ENCODE results near the gene SMAD1.

SMAD1 gene

DNA sequence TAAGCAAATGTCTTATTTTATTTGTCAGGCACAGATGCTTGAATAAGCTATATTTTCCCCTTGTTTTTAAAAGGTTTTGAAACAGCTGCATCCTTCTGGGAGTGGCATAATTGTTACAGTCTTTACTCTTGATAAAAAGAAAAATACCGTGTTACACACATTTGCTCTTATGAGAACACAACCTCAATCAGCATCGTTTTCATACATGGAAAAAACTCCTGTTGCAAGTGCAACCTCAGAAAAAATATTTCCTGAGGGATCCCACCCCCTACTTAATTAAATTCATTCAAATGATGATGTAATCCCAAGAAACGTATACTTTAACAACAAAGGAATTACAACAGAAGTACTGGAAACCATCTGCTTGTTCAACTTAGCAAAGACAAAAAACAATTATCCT is 58.6 kb downstream of the SMAD1 start:
- DNase-seq, result no peak
- H2AFZ ChIP-seq (ENCODE audit: insufficient read depth, low read length, poor library complexity), result no peak overlapping the region
- WGBS (ENCODE audit: extremely low coverage, insufficient coverage, insufficient read length), result no CpG with 5 or more reads among the region's 3 CpGs
- no peaks in the 10 kb centered on the region for H3K4me1 ChIP-seq (ENCODE audit: control insufficient read depth in 1 of 2, insufficient read depth in 2 of 2, low read length in 2 of 2)
- no peak overlapping the region for H3K4me3 ChIP-seq (ENCODE audit: low read depth, low read length)
- H3K23ac ChIP-seq (ENCODE audit: low read length), result no peak overlapping the region
- no peak overlapping the region for H2AK5ac ChIP-seq (ENCODE audit: low read length)
- no peaks in the 10 kb centered on the region for H3K79me2 ChIP-seq (ENCODE audit: control insufficient read depth, insufficient read depth, low read length, poor library complexity)
- H3K27me3 ChIP-seq (ENCODE audit: insufficient read depth, low read length), result no peaks in the 10 kb centered on the region
- H3K18ac ChIP-seq (ENCODE audit: low read length), result no peak overlapping the region
- H4K12ac ChIP-seq (ENCODE audit: low read depth, low read length), result no peak overlapping the region
- no peak overlapping the region for H3K14ac ChIP-seq (ENCODE audit: low read length)
- H2BK5ac ChIP-seq (ENCODE audit: low read depth, low read length, poor library complexity), result no peak overlapping the region
- H3K27ac ChIP-seq (ENCODE audit: low read depth, low read length), result no peak overlapping the region
- no peak overlapping the region for H2BK12ac ChIP-seq (ENCODE audit: low read length)
- H4K91ac ChIP-seq (ENCODE audit: low read depth, low read length), result no peak overlapping the region
- peaks cover 0 to 2% of the 10 kb centered on the region in 2 experiments for H3K36me3 ChIP-seq (ENCODE audit: control insufficient read depth in 1 of 2, insufficient read depth in 2 of 2, low read length in 2 of 2)
- no peaks in the 10 kb centered on the region for H3K9me3 ChIP-seq (ENCODE audit: insufficient read depth, low read depth, low read length)
- H4K8ac ChIP-seq (ENCODE audit: low read depth, low read length), result no peak overlapping the region
- H2BK120ac ChIP-seq (ENCODE audit: insufficient read depth, low read length, poor library complexity), result no peak overlapping the region
- no peak overlapping the region for H3K4me2 ChIP-seq (ENCODE audit: low read length)
- H3K4ac ChIP-seq (ENCODE audit: low read depth, low read length), result no peak overlapping the region
- no peaks in the 10 kb centered on the region for H3K79me1 ChIP-seq (ENCODE audit: low read length)
- H3K9ac ChIP-seq (ENCODE audit: low read length), result no peak overlapping the region

DNA sequence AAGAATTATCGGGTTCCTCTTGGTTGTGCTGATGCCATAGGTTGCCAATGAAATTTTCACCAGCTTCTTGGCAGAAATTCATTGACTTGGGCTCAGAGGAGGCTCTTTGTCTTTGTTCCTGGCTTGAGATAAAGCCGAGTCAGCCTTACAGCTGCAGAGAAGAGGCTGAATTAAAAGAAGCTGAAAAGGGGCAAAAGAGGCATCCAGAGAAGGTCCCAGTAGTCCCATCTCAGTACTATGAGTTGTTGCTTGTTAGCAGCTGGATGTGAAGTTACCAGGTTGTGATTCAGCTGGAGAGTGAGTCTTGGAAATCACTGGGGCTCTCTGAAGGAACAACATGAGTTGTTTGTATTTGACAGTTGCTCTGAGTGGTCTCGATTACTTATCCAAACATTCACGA is 59.7 kb downstream of the SMAD1 start:
- Histone ChIP-seq H2BK5ac (ENCODE audit: low read depth, low read length, poor library complexity) (no peak overlapping the region), H4K91ac (ENCODE audit: low read depth, low read length) (no peak overlapping the region), H3K36me3 (ENCODE audit: control insufficient read depth in 1 of 2, insufficient read depth in 2 of 2, low read length in 2 of 2) (peaks cover 0 to 2% of the 10 kb centered on the region in 2 experiments), H2BK12ac (ENCODE audit: low read length) (no peak overlapping the region), H3K4me1 (ENCODE audit: control insufficient read depth in 1 of 2, insufficient read depth in 2 of 2, low read length in 2 of 2) (no peaks in the 10 kb centered on the region), H4K8ac (ENCODE audit: low read depth, low read length) (no peak overlapping the region), H3K27ac (ENCODE audit: low read depth, low read length) (no peak overlapping the region), H3K9me3 (ENCODE audit: insufficient read depth, low read depth, low read length) (no peaks in the 10 kb centered on the region), H2AFZ (ENCODE audit: insufficient read depth, low read length, poor library complexity) (no peak overlapping the region), H3K14ac (ENCODE audit: low read length) (no peak overlapping the region), H2BK120ac (ENCODE audit: insufficient read depth, low read length, poor library complexity) (no peak overlapping the region), H3K4me2 (ENCODE audit: low read length) (no peak overlapping the region), H3K23ac (ENCODE audit: low read length) (no peak overlapping the region), H2AK5ac (ENCODE audit: low read length) (no peak overlapping the region), H3K9ac (ENCODE audit: low read length) (no peak overlapping the region), H3K4ac (ENCODE audit: low read depth, low read length) (no peak overlapping the region), H3K18ac (ENCODE audit: low read length) (no peak overlapping the region), H3K79me1 (ENCODE audit: low read length) (no peaks in the 10 kb centered on the region), H3K27me3 (ENCODE audit: insufficient read depth, low read length) (no peaks in the 10 kb centered on the region), H3K79me2 (ENCODE audit: control insufficient read depth, insufficient read depth, low read length, poor library complexity) (no peaks in the 10 kb centered on the region), H3K4me3 (ENCODE audit: low read depth, low read length) (no peak overlapping the region), H4K12ac (ENCODE audit: low read depth, low read length) (no peak overlapping the region)
- DNase-seq, result no peak
- WGBS (ENCODE audit: extremely low coverage, insufficient coverage, insufficient read length), result no CpG with 5 or more reads among the region's 4 CpGs

DNA sequence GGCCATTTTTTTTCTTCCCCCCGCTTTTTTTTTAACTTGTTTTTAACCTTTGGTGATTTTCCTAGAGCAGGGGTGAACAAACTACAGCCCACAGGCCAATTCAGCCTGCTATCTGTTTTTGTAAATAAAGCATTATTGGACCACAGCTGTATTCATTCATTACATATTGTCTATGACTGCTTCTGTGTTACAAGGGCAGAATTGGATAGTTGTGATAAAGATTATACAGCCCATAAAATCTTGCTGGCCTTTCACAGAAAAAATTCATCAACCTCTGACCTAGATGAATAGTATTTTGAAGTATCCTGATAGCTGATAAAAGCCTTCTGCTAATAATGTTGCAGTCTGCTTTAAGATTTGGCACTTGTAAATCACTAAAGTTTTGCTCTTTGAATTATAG is 63.4 kb downstream of the SMAD1 start:
- H2BK120ac ChIP-seq (ENCODE audit: insufficient read depth, low read length, poor library complexity), result no peak overlapping the region
- H3K79me2 ChIP-seq (ENCODE audit: control insufficient read depth, insufficient read depth, low read length, poor library complexity), result no peaks in the 10 kb centered on the region
- no peak overlapping the region for H2AK5ac ChIP-seq (ENCODE audit: low read length)
- no peak overlapping the region for H4K8ac ChIP-seq (ENCODE audit: low read depth, low read length)
- H3K23ac ChIP-seq (ENCODE audit: low read length), result no peak overlapping the region
- no peak for DNase-seq
- no peak overlapping the region for H3K4ac ChIP-seq (ENCODE audit: low read depth, low read length)
- H3K27me3 ChIP-seq (ENCODE audit: insufficient read depth, low read length), result no peaks in the 10 kb centered on the region
- H2BK5ac ChIP-seq (ENCODE audit: low read depth, low read length, poor library complexity), result no peak overlapping the region
- no peaks in the 10 kb centered on the region for H3K4me1 ChIP-seq (ENCODE audit: control insufficient read depth in 1 of 2, insufficient read depth in 2 of 2, low read length in 2 of 2)
- H3K14ac ChIP-seq (ENCODE audit: low read length), result no peak overlapping the region
- no peak overlapping the region for H3K4me2 ChIP-seq (ENCODE audit: low read length)
- H3K27ac ChIP-seq (ENCODE audit: low read depth, low read length), result no peak overlapping the region
- H3K9ac ChIP-seq (ENCODE audit: low read length), result no peak overlapping the region
- no CpG with 5 or more reads among the region's 1 CpG for WGBS (ENCODE audit: extremely low coverage, insufficient coverage, insufficient read length)
- H4K12ac ChIP-seq (ENCODE audit: low read depth, low read length), result no peak overlapping the region
- H3K79me1 ChIP-seq (ENCODE audit: low read length), result no peaks in the 10 kb centered on the region
- H3K36me3 ChIP-seq (ENCODE audit: control insufficient read depth in 1 of 2, insufficient read depth in 2 of 2, low read length in 2 of 2), result peaks cover 0 to 4% of the 10 kb centered on the region in 2 experiments
- no peak overlapping the region for H2BK12ac ChIP-seq (ENCODE audit: low read length)
- no peak overlapping the region for H3K4me3 ChIP-seq (ENCODE audit: low read depth, low read length)
- no peak overlapping the region for H4K91ac ChIP-seq (ENCODE audit: low read depth, low read length)
- H2AFZ ChIP-seq (ENCODE audit: insufficient read depth, low read length, poor library complexity), result no peak overlapping the region
- H3K9me3 ChIP-seq (ENCODE audit: insufficient read depth, low read depth, low read length), result no peaks in the 10 kb centered on the region
- no peak overlapping the region for H3K18ac ChIP-seq (ENCODE audit: low read length)

DNA sequence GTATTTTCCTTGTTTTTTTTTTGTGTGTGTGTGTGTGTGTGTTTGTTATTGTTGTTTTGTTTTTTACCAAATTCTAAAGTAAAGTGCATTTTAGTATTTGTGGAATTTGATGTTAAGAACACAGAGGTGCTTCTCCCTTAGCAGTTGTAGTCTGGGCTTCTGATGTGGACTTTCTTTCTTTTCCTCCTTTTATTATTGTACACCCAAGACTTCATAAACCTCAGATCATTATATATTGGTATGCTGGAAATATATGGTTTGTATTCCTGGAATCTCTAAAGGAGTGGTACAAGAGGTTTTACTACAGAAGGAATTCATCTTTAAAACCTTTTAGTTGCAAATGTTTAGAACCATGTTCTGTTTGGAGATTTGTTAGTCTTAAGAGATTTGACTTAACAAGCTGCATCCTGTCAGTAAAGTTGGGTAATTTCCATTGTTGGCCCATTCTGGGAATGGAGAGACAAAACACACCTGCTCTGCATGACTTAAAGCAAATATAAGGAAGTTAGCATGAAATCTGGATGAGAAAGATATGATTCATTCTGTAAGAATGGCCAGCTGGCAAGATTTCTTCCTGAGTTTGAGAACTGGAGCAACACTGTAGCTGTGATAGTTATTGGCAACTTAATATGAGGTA is 64.0 kb downstream of the SMAD1 start:
- Histone ChIP-seq H2BK12ac (ENCODE audit: low read length) (no peak overlapping the region), H3K4me3 (ENCODE audit: low read depth, low read length) (no peak overlapping the region), H3K79me2 (ENCODE audit: control insufficient read depth, insufficient read depth, low read length, poor library complexity) (no peaks in the 10 kb centered on the region)

More for the DNA sequence above, 64.0 kb downstream of the SMAD1 start:
- Histone ChIP-seq H3K23ac (ENCODE audit: low read length) (no peak overlapping the region), H3K4ac (ENCODE audit: low read depth, low read length) (no peak overlapping the region), H3K79me1 (ENCODE audit: low read length) (no peaks in the 10 kb centered on the region), H3K27me3 (ENCODE audit: insufficient read depth, low read length) (no peaks in the 10 kb centered on the region), H4K12ac (ENCODE audit: low read depth, low read length) (no peak overlapping the region), H2AK5ac (ENCODE audit: low read length) (no peak overlapping the region), H3K9me3 (ENCODE audit: insufficient read depth, low read depth, low read length) (no peaks in the 10 kb centered on the region), H3K36me3 (ENCODE audit: control insufficient read depth in 1 of 2, insufficient read depth in 2 of 2, low read length in 2 of 2) (peaks cover 0 to 4% of the 10 kb centered on the region in 2 experiments), H3K27ac (ENCODE audit: low read depth, low read length) (no peak overlapping the region), H3K4me1 (ENCODE audit: control insufficient read depth in 1 of 2, insufficient read depth in 2 of 2, low read length in 2 of 2) (no peaks in the 10 kb centered on the region), H4K91ac (ENCODE audit: low read depth, low read length) (no peak overlapping the region), H3K4me2 (ENCODE audit: low read length) (no peak overlapping the region), H3K14ac (ENCODE audit: low read length) (no peak overlapping the region), H2AFZ (ENCODE audit: insufficient read depth, low read length, poor library complexity) (no peak overlapping the region), H2BK5ac (ENCODE audit: low read depth, low read length, poor library complexity) (no peak overlapping the region), H4K8ac (ENCODE audit: low read depth, low read length) (no peak overlapping the region), H3K9ac (ENCODE audit: low read length) (no peak overlapping the region), H3K18ac (ENCODE audit: low read length) (no peak overlapping the region), H2BK120ac (ENCODE audit: insufficient read depth, low read length, poor library complexity) (no peak overlapping the region)
- DNase-seq, result peak; percentile 75 to 90

Data from trophoblast cell (in vitro differentiated cells and primary cell).